Measurements from ENCODE around the gene SSBP1. TPM values are rescaled to one million over a fixed set of nuclear protein-coding genes. Genes with fewer than 3 reads are reported as not detected.

SSBP1 gene
- total and polyA plus RNA-seq, 8 donors, result 28.5 to 88.8 (median 47.4) TPM

DNA sequence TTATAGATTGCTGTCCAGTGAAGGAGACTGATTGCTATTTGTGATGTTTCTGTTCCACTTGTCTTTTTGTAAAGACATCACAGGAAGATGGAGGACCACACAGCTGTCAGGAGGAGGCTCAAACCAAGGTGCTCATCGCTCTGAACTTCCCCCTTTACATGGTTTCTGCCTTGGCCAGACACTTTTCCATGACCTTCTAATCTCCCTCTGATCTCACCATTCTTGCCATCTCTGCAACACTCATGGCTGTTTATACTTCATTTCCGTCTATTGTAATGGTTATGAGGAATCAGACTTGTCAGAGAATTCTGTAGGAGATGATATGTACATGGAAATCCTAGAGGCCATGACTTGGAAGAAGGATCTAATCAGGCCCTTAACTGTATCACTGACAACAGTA is 50.1 kb downstream of the SSBP1 start:
- 85 to 91% methylated on average over 2 of the region's 2 CpGs for WGBS, 2 donors
- FAIRE-seq, result no peak

DNA sequence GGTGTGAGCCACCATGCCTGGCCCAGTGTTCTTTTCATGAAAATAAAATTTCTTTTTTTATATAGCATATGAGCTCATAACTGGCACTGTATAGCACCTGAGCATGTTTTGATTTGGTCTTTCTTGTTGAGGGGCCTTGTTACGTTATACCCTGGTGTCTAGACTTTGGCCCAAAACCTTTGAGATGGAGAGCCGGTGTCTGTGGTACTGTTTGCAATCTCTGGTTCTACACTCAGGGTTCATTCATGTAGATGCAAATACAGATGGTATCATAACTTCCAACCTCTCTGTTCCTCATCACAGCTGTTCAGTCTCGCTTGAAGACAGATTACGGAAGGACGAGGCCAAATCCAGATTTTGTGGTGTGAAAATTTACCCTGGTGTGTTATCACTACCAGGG is 51.8 kb downstream of the SSBP1 start, which contains the start of gene TAS2R5:
Gene TAS2R5, plus strand, starts transcription at position 301 of the 400 bp plus-strand sequence. CDS start 145 bp downstream, outside the sequence.
- H3K4me3 ChIP-seq, result no peak within 1 kb of the TSS
- no peak for DNase-seq
- WGBS, 2 donors, result 84 to 86% methylated on average over 5 of the region's 5 CpGs
- no peaks in the 10 kb centered on the region for H3K9me3 ChIP-seq
- no peak for TF ChIP-seq CTCF (IDR thresholded peaks at IDR 0.05)
- ATAC-seq, result no peak
- no peaks in the 10 kb centered on the region for H3K27me3 ChIP-seq
- no peaks in the 10 kb centered on the region for H3K36me3 ChIP-seq
- no peaks in the 10 kb centered on the region for H3K4me1 ChIP-seq
- intact Hi-C loops (cut with DNase I), result no loop called here
- no peak within 1 kb of the TSS for H3K27ac ChIP-seq
- FAIRE-seq, result no peak

More for the DNA sequence above, 50.1 kb downstream of the SSBP1 start:
- intact Hi-C loops (cut with DNase I), result no loop called here
- DNase-seq (no peak), ATAC-seq (no peak)
- no peak overlapping the region for H3K27ac ChIP-seq
- H3K9me3 ChIP-seq, result no peaks in the 10 kb centered on the region
- H3K36me3 ChIP-seq, result no peaks in the 10 kb centered on the region
- H3K4me3 ChIP-seq, result no peak overlapping the region
- TF ChIP-seq CTCF (IDR thresholded peaks at IDR 0.05), result no peak
- no peaks in the 10 kb centered on the region for H3K4me1 ChIP-seq
- no peaks in the 10 kb centered on the region for H3K27me3 ChIP-seq

DNA sequence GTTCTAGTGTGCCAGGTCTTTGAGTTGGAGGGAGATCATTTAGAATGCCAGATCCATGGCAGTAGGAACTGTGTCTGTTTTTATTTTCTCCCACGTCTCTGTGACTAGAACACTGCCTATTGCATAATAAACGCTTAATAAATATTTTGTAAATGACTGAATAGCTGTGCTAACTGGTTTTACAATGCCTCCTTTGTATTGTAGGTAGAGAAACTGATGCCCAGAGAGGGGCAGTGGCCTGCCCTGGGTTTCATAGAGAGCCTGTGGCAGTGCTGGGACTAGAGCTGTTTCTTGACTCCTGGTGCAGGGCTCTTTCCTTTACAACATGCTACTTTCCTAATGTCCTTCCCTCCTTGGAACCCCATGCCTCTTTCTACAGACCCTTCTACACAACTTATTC is 54.4 kb downstream of the SSBP1 start:
- Histone ChIP-seq H3K27ac (no peak overlapping the region), H3K4me3 (no peak overlapping the region), H3K36me3 (no peaks in the 10 kb centered on the region), H3K9me3 (no peaks in the 10 kb centered on the region), H3K4me1 (no peaks in the 10 kb centered on the region), H3K27me3 (no peaks in the 10 kb centered on the region)
- TF ChIP-seq CTCF (IDR thresholded peaks at IDR 0.05), result no peak
- WGBS, 2 donors, result 72 to 80% methylated on average over 2 of the region's 2 CpGs
- FAIRE-seq, result no peak
- DNase-seq, result no peak
- intact Hi-C loops (cut with DNase I), result no loop called here
- ATAC-seq, result peak in 1 of 4 donors; percentile 22

Other genes starting within 250 kb of the SSBP1 start
- 10 to 100 TPM in 3 of 6 donors, 1 to 10 TPM in 3; 7.0 to 13.6 (median 10.2) TPM for gene AGK, start 186.9 kb upstream of the SSBP1 start, total RNA-seq
- gene AGK, start 186.9 kb upstream of the SSBP1 start, polyA plus RNA-seq, result 10 to 100 TPM in 1 of 2 donors, 1 to 10 TPM in 1; 5.6 to 10.8 TPM
- gene DENND11, start 36.2 kb upstream of the SSBP1 start, total RNA-seq, result 10 to 100 TPM; 15.0 to 24.3 (median 18.4) TPM
- 10 to 100 TPM in 1 of 2 donors, 1 to 10 TPM in 1; 5.1 to 10.9 TPM for gene DENND11, start 36.2 kb upstream of the SSBP1 start, polyA plus RNA-seq
- under 1 TPM in 2 of 6 donors, not detected in 4; 0.12 to 0.19 TPM for gene WEE2, start 30.0 kb upstream of the SSBP1 start, total RNA-seq
- under 1 TPM in 1 of 2 donors, not detected in 1; 0.02 TPM for gene WEE2, start 30.0 kb upstream of the SSBP1 start, polyA plus RNA-seq
- 1 to 10 TPM in 4 of 6 donors, under 1 TPM in 2; 0.41 to 1.3 (median 1.2) TPM for gene TAS2R3, start 25.7 kb downstream of the SSBP1 start, total RNA-seq
- under 1 TPM; 0.16 to 0.42 TPM for gene TAS2R3, start 25.7 kb downstream of the SSBP1 start, polyA plus RNA-seq
- gene TAS2R4, start 38.3 kb downstream of the SSBP1 start, total RNA-seq, result under 1 TPM; 0.32 to 0.94 (median 0.75) TPM
- gene TAS2R4, start 38.3 kb downstream of the SSBP1 start, polyA plus RNA-seq, result under 1 TPM; 0.31 to 0.76 TPM
- under 1 TPM; 0.22 to 0.74 (median 0.48) TPM for gene TAS2R5, start 51.9 kb downstream of the SSBP1 start, total RNA-seq
- gene TAS2R5, start 51.9 kb downstream of the SSBP1 start, polyA plus RNA-seq, result under 1 TPM; 0.65 to 0.87 TPM
- gene PRSS37, start 103.1 kb downstream of the SSBP1 start, total RNA-seq, result not detected
- gene PRSS37, start 103.1 kb downstream of the SSBP1 start, polyA plus RNA-seq, result not detected
- gene OR9A4, start 178.0 kb downstream of the SSBP1 start, total RNA-seq, result not detected
- gene OR9A4, start 178.0 kb downstream of the SSBP1 start, polyA plus RNA-seq, result not detected
- gene CLEC5A, start 208.6 kb downstream of the SSBP1 start, total RNA-seq, result 1 to 10 TPM in 4 of 6 donors, under 1 TPM in 2; 0.14 to 5.3 (median 1.3) TPM
- gene CLEC5A, start 208.6 kb downstream of the SSBP1 start, polyA plus RNA-seq, result under 1 TPM; 0.30 to 0.61 TPM
- not detected for gene TAS2R38, start 235.4 kb downstream of the SSBP1 start, total RNA-seq
- gene TAS2R38, start 235.4 kb downstream of the SSBP1 start, polyA plus RNA-seq, result not detected

Measured in pancreas (tissue), 10 donors.